BLaER1 (cell line): ENCODE data around the gene RPS6KB2.
"Not testable (repeated sequence)": the region's sequence is repeated elsewhere in the genome, so short reads cannot be mapped to it uniquely, and the experiment has no call there.

Source experiments
- H3K27ac ChIP-seq: shearing (Covaris generic); formaldehyde crosslinking; 2 replicates; pipeline ENCODE4 v1.8.1; 2022
- H3K27me3 ChIP-seq: shearing (Covaris generic); formaldehyde crosslinking; 2 replicates; pipeline ENCODE4 v1.8.1; 2022
- H3K36me3 ChIP-seq: shearing (Covaris generic); formaldehyde crosslinking; 2 replicates; pipeline ENCODE4 v1.8.1; 2022
- H3K4me1 ChIP-seq: shearing (Covaris generic); formaldehyde crosslinking; 2 replicates; pipeline ENCODE4 v1.8.1; 2022
- H3K4me2 ChIP-seq: shearing (Covaris generic); formaldehyde crosslinking; 2 replicates; pipeline ENCODE4 v1.8.1; 2022
- H3K4me3 ChIP-seq: shearing (Covaris generic); formaldehyde crosslinking; 2 replicates; pipeline ENCODE4 v1.8.1; 2022
- H3K9ac ChIP-seq: shearing (Covaris generic); formaldehyde crosslinking; 2 replicates; pipeline ENCODE4 v1.8.1; 2022
- H3K9me3 ChIP-seq: shearing (Covaris generic); formaldehyde crosslinking; 2 replicates; pipeline ENCODE4 v1.8.1; 2022
- H4K20me1 ChIP-seq: shearing (Covaris generic); formaldehyde crosslinking; 2 replicates; pipeline ENCODE4 v1.8.1; 2022
- Cebpa-rat ChIP-seq: shearing (Covaris generic); IDR thresholded peaks from 2 replicates; pipeline ENCODE4 v1.8.1; 2022

Gene RPS6KB2

GRCh38 chr11:67464411-67465188 lies 36.3 kb downstream of the RPS6KB2 start:
- peak overlapping the region; percentile 86 for H3K9ac ChIP-seq
- peak overlapping the region; percentile 95 for H3K27ac ChIP-seq
- peak overlapping the region; percentile 74 for H3K4me3 ChIP-seq
- peak overlapping the region; percentile 97 for H3K4me2 ChIP-seq
- H3K9me3 ChIP-seq, result no peaks in the 10 kb centered on the region
- no peaks in the 10 kb centered on the region for H3K36me3 ChIP-seq
- H4K20me1 ChIP-seq, result no peaks in the 10 kb centered on the region
- TF ChIP-seq Cebpa-rat, result no peak
- no peaks in the 10 kb centered on the region for H3K27me3 ChIP-seq
- peaks cover 64% of the 10 kb centered on the region for H3K4me1 ChIP-seq

DNA sequence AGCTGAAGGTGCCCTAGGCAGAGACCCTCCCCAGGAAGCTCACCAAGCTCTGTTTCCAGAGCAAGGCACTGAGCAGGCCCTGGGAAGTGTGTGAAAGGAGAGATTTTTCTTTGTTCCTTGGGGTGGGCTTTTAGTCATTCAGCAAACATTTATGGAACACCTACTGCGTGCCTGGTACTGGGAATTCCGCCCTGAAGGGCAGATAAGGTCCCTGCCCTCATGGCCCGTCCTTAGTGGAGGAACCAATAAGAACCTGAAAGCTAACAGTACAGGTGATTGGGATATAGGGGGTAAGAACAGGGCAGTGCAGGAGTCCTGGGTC lies 36.9 kb downstream of the RPS6KB2 start:
- no peaks in the 10 kb centered on the region for H3K9me3 ChIP-seq
- peak overlapping the region; percentile 86 for H3K9ac ChIP-seq
- H3K4me1 ChIP-seq, result peaks cover 63% of the 10 kb centered on the region
- no peaks in the 10 kb centered on the region for H4K20me1 ChIP-seq
- no peaks in the 10 kb centered on the region for H3K27me3 ChIP-seq
- H3K4me2 ChIP-seq, result peak overlapping the region; percentile 97
- peak overlapping the region; percentile 74 for H3K4me3 ChIP-seq
- no peaks in the 10 kb centered on the region for H3K36me3 ChIP-seq
- TF ChIP-seq Cebpa-rat, result no peak
- H3K27ac ChIP-seq, result peak overlapping the region; percentile 95

DNA sequence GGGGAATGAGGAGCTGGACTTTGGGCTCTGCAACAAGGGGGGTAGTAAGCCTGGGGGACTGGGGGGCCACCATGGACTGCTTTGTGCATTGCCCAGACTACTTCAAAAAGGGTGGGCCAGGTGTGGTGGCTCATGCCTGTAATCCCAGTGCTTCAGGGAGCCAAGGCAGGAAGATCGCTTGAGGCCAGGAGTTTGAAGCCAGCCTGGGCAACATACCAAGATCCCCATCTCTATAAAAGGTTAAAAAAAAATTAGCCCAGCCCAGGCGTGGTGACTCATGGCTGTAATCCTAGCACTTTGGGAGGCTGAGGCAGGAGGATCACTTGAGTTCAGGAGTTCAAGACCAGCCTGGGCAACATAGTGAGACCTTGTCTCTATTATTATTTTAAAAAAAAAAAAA lies 37.2 kb downstream of the RPS6KB2 start:
- not testable (repeated sequence) for H4K20me1 ChIP-seq, H3K27me3 ChIP-seq, H3K9me3 ChIP-seq, H3K36me3 ChIP-seq
- H3K9ac ChIP-seq, result peak overlapping the region; percentile 86; the same call in 1 of the 2 replicates
- H3K27ac ChIP-seq, result peak overlapping the region; percentile 95
- peak overlapping the region; percentile 74; the same call in 1 of the 2 replicates for H3K4me3 ChIP-seq
- peak overlapping the region; percentile 97 for H3K4me2 ChIP-seq
- H3K4me1 ChIP-seq, result peaks cover 61% of the 10 kb centered on the region

DNA sequence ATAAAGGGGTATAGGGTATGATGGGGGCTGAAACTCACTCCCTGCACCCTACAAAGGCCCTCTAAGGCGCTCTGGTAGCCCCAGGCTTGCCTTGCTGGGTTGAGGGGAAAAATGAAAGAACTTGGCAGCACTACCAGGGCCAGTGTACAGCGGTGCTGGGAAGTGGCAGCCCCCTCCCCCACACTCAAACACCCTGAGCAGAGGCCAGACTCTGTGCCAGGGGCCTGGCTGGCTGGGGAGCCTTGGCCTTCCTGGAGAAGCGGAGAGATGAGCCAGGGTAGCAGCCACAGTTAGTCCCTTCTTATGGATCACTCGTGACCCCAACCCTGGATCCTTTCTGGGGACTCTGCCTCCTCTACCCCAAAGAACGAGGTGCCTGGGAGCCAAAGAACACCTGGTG lies 38.1 kb downstream of the RPS6KB2 start:
- Histone ChIP-seq H3K27ac (peak overlapping the region; percentile 32; the same call in 1 of the 2 replicates), H3K27me3 (no peaks in the 10 kb centered on the region), H3K36me3 (no peaks in the 10 kb centered on the region), H3K4me2 (peak overlapping the region; percentile 97), H3K4me1 (peaks cover 63% of the 10 kb centered on the region), H4K20me1 (no peaks in the 10 kb centered on the region), H3K4me3 (no peak overlapping the region), H3K9ac (peak overlapping the region; percentile 1; the same call in 1 of the 2 replicates), H3K9me3 (no peaks in the 10 kb centered on the region)
- no peak for TF ChIP-seq Cebpa-rat

DNA sequence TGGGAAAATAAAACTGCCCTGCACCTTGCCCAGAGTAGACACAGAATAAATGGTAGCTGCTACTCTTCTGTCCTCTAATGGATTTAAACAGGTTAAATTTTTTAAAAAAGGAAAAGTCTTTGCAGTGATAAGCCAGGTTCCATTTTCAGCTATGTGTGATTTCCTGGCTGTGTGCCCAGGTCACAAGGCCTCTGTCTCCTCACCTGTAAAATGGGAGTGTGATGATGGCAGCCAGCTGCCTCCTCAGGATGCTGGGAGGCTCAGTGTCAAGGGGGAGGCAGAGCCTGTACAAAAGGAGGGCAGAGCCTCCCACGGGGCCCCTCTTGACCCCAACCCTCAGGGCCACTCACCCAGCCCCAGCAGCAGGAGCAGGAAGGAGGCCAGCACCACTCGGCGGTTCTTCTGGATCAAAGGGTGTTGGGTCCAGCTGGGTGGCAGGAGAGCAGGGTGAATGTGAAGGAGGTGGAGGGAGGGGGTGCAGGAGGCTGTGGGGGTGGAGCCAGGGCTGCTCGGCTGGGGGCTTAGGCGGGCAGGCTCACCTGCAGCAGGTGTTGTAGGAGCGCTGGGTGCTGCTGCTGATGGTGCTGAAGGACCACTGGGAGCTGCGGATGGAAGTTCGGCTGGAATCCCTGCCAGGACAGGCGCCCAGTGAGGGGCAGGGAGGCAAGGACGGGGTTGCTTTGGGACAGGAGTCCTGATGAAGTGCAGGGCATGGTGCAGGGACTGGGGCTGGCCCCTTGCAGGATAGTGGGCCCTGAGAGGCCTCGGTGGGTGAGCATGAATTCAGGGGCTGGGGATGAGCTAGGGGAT lies 38.9 kb downstream of the RPS6KB2 start:
- Histone ChIP-seq H3K27ac (peak overlapping the region; percentile 32; the same call in 1 of the 2 replicates), H3K4me2 (peak overlapping the region; percentile 97)

GRCh38 chr11:67468056-67468455 lies 39.8 kb downstream of the RPS6KB2 start:
- Histone ChIP-seq H3K9ac (peak overlapping the region; percentile 91), H3K27me3 (no peaks in the 10 kb centered on the region), H3K4me2 (peak overlapping the region; percentile 97), H3K9me3 (no peaks in the 10 kb centered on the region), H3K27ac (peak overlapping the region; percentile 84), H3K4me1 (peaks cover 63% of the 10 kb centered on the region), H3K36me3 (no peaks in the 10 kb centered on the region), H4K20me1 (no peaks in the 10 kb centered on the region), H3K4me3 (peak overlapping the region; percentile 91)
- TF ChIP-seq Cebpa-rat, result no peak

More for the DNA sequence above, 38.9 kb downstream of the RPS6KB2 start:
- H3K36me3 ChIP-seq, result no peaks in the 10 kb centered on the region
- no peaks in the 10 kb centered on the region for H4K20me1 ChIP-seq
- no peaks in the 10 kb centered on the region for H3K9me3 ChIP-seq
- no peak for TF ChIP-seq Cebpa-rat
- peak overlapping the region; percentile 91 for H3K9ac ChIP-seq
- peaks cover 66% of the 10 kb centered on the region for H3K4me1 ChIP-seq
- no peak overlapping the region; the same call in 1 of the 2 replicates for H3K4me3 ChIP-seq
- no peaks in the 10 kb centered on the region for H3K27me3 ChIP-seq

DNA sequence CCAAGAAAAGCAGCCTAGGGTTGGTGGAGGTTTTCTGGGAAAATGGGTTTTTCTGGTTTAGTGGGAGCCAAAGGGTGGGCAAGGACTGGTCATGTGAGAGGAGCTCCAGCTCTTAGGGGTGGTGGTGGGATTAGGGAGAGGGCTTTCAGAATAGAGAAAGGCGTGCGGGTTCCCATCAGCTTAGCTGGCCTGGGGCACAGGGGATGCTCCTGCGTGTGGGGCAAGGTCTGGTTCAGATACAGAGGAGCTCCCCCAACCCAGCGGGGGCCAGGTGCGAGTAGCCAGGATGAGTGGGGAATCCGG lies 40.1 kb downstream of the RPS6KB2 start:
- Histone ChIP-seq H3K27me3 (no peaks in the 10 kb centered on the region), H3K4me2 (peak overlapping the region; percentile 97), H3K4me1 (peaks cover 62% of the 10 kb centered on the region), H3K27ac (peak overlapping the region; percentile 84), H3K9me3 (no peaks in the 10 kb centered on the region), H3K9ac (peak overlapping the region; percentile 91), H3K36me3 (no peaks in the 10 kb centered on the region), H3K4me3 (peak overlapping the region; percentile 91), H4K20me1 (no peaks in the 10 kb centered on the region)
- TF ChIP-seq Cebpa-rat, result no peak

DNA sequence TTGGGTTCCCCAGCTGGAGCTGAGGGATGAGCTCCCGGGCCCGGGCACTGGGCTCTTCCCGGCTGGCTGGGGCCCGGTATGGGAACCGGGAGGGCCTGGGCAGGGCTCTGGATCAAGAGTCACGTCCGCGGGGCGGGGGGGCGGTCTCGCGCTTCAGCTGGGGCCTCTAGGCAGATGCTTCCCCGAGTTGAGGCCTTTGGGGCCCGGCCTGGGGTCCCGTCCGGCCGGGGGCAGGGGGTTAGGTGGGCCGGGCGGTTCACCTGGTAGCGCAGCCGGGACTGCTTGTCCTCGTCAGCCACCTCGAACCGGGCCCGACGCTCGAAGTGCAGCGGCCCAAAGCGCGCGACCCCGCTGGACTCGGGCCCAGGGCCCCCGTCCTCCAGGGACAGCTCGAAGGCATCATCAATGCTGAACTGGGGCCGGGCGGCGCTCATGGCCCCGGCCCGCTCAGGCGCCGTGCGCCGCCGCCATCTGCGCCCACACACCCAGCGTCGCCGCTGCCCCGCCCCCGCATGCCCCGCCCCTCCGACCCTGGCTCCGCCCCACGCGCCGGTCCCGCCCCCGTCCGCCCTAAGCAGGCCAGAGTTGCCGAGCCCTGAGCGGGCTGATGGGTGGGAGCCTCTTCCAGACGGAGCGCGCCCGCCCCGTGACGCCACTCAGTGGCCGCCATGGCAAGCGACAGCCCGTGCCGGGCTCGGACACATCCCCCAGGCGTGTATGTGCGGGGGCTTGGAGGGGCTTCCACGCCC lies 40.6 kb downstream of the RPS6KB2 start, which contains the start of gene TMEM134:
Gene TMEM134 (minus strand): TSS at position 493 of the 749 bp plus-strand sequence. CDS start 59 bp downstream, at position 434.
- H3K27ac ChIP-seq, result peak within 1 kb of the TSS; percentile 84

GRCh38 chr11:67469508-67469811 lies 41.2 kb downstream of the RPS6KB2 start:
- Histone ChIP-seq H3K4me2 (peak overlapping the region; percentile 80), H3K9ac (peak overlapping the region; percentile 68), H3K4me1 (peaks cover 61% of the 10 kb centered on the region), H3K9me3 (no peaks in the 10 kb centered on the region), H4K20me1 (no peaks in the 10 kb centered on the region), H3K27me3 (no peaks in the 10 kb centered on the region), H3K36me3 (no peaks in the 10 kb centered on the region), H3K4me3 (peak overlapping the region; percentile 91), H3K27ac (peak overlapping the region; percentile 69)
- no peak for TF ChIP-seq Cebpa-rat

More for the DNA sequence above, 40.6 kb downstream of the RPS6KB2 start, which contains the start of gene TMEM134:
- no peaks in the 10 kb centered on the region for H3K36me3 ChIP-seq
- H3K4me1 ChIP-seq, result peaks cover 62% of the 10 kb centered on the region
- no peaks in the 10 kb centered on the region for H3K9me3 ChIP-seq
- H3K4me3 ChIP-seq, result peak within 1 kb of the TSS; percentile 91
- peak within 1 kb of the TSS; percentile 91 for H3K9ac ChIP-seq
- H3K27me3 ChIP-seq, result no peaks in the 10 kb centered on the region
- H4K20me1 ChIP-seq, result no peaks in the 10 kb centered on the region
- TF ChIP-seq Cebpa-rat, result no peak
- peak within 1 kb of the TSS; percentile 97 for H3K4me2 ChIP-seq
